GM18870 (cell line): ENCODE data around the gene IQGAP2.
A peak's percentile ranks its signal among the peaks of the same experiment; 100 is the strongest.
"Not testable (repeated sequence)": the region's sequence is repeated elsewhere in the genome, so short reads cannot be mapped to it uniquely, and the experiment has no call there.

ENCODE experiments used
- ATAC-seq: cut with Tn5 transposase; IDR thresholded peaks from one replicate; pipeline ENCODE4 v1.9.1; 2021; ENCODE audit warnings: moderate library complexity; ENCODE audit not compliant: unreplicated experiment

The IQGAP2 gene

DNA sequence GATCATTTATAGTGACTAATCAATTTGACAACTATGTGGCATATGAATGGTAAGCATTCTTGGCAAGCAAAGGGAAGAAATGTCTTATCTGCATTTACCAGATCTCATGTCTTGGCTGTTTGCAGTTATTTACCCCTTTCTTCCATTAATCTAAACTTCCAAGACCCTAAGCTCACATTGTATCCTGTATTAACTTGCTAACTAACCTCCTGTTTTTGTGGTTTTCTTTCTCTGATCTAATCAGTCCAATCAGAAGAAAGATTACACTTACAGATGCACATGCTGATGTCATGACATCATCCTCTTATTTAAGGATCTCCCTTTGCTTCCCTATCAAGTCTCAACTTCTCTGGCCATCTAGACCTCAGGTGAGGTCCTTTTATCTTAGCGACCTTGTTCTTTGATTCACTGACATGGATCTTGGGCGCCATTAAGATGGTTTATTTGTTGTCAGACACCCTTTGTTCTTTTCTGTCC lies 124.6 kb downstream of the IQGAP2 start:
- ATAC-seq: no peak

DNA sequence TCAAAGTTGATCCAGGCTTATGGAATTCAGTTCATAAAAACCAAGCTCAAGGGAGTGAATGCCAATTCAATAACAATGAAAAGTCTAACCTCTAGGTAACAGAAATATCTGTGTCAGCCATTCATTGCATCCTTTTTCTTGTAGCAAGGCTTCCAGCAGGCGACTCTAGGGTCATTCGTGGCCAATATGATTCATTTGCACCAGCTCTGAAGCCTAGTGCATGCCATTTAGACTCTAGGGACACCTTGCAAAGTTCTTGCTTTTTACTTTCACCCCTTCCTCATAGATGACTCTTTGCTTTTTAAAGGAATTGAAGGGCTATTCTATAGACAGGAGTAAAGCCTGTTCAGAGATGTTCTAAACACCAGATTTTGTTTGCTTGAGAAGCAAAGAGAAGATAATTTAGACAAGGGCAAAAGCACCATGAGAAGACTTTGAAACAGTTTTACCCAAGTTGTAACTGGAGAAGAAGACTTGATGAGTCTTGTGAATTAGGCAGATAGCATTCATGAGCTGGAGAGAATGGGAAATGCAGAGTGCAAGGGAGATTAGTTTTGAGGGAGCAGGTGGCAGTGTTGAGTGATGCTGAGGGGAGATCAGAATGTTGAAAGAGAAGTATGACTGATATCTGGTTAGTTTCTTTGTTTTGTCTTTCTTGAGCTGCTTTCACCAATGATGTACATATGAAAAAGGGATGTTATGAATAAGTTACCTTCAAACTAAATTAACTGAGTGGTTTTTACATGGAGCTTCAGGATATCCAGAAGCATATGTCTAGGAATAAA lies 125.7 kb downstream of the IQGAP2 start:
- ATAC-seq: no peak

DNA sequence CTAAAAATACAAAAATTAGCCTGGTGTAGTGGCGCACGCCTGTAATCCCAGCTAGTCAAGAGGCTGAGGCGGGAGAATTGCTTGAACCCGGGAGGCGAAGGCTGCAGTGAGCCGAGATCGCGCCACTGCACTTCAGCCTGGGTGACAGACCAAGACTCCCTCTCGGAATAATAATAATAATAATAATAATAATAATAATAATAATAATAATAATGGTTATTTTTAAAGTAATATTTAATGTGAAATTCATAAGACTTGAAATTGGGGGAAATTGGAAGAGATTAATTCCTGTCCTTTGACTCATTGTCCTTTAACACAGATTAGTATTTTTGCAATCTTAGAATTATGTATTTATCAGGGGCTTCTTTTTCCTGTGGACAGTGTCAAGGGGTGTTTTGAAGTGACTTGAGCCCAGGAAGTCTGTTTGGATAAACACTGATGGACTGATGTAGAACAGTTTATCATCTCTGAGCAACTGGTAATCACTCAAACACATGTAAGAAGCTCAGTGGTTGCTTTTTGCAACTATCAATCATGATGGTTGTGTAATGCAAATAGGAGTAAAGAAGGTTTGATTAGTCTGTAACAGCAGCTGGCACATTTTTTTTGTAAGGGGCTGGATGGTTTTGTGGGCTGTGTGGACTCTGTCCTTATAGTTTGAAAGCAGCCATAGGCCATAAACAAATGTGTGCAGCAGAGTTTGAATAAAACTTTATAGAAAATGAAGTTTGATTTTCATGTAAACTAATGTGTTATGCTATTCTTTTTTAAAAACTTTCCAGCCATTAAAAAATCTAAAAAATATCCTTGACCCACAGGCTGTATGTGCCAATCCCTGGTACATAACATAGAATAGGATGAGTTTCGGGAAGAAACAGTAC lies 126.6 kb downstream of the IQGAP2 start:
- no peak for ATAC-seq

DNA sequence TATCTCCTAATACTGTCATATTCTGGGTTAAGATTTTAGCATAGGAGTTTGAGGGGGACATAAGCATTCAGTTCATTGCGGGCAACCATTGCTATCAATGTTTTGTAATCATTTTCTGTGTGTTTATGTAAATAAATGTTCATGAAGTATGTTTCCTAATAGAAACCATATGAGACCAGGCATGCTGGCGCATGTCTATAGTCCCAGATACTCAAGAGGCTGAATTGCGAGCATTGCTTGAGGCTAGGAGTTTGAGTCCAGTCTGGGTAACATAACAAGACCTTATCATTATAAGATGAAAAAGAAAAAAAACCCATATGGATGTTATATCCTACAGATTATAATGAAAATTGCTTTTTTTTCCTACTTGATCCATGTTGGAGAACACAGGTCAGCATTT lies 129.0 kb downstream of the IQGAP2 start:
- no peak for ATAC-seq

DNA sequence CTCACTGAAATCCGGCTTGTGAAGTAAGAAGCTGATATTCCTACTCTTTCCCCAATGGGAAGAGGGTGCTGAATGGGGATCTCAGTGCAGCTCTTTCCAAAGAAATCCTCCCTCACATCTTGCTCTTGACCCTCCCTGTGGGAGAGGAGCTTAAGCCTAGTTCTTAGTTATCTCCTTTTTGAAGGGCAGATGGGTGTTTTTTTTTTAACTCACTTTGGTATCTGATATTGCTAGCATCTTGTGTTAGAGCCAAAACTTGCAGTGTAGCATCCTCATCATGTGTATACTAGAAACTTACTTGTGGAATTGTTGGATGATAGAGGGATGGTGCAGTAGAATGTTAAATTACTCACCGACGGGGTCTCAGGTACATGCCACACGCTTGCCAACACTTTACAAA lies 129.9 kb downstream of the IQGAP2 start:
- ATAC-seq: no peak

DNA sequence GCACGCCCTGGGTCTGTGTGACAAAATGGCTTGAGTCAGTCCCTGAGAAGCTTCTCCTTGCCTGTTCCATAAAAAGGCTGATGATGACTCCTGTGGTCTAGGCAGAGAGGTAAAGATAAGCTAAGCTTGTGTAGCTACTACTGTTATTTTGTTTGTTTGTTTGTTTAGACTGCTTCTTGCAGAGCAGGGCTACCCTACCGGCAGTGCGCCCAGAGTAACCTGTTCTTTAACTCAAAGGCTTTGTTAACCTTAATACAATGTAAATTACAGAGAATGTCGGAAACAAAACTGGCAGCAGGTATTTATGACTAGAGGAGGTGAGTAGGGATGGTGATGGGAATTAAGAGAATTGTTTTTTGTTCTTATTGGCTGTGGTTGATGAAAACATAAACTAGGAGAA lies 132.5 kb downstream of the IQGAP2 start:
- ATAC-seq: no peak

DNA sequence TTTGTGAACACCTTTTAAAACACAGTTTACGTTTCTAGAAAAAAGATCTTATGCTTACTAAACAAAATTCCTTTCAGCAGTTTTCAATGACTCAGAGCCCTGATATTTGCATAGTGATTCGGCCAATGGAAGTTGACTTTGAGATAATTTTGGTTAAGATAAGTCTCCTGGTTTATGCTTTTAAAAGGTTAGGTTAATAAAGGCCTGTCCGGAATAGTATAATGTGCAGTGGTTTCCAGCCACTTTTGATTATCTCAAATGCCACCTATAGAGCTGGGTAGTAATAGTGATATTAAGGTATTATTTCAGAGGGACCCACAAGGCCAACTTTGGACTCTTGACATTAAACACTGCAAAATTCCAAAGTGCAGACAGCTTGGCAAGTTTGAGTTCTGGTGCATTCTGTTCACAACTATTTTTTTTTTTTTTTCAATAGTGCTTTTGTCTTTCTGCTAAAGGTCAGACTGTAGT lies 134.0 kb downstream of the IQGAP2 start:
- no peak for ATAC-seq

DNA sequence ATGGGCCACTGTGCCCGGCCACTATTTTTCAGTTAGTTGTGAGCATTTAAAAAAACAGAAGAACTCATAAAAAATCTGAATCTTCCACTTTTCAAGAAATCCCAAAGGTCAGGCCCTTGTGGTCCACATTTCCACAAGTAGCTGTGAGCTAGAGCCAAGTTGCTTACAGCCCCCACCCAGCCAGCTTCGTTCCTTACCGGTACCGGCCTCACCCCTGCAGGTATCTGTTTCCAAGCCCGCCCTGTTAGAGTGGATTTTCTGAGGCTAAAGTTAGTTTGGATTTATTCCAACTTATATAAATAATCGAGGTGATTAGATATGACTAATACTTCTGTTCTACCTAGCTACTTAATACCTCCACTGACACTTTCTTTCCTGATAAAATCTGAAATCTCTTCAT lies 139.2 kb downstream of the IQGAP2 start:
- no peak for ATAC-seq

DNA sequence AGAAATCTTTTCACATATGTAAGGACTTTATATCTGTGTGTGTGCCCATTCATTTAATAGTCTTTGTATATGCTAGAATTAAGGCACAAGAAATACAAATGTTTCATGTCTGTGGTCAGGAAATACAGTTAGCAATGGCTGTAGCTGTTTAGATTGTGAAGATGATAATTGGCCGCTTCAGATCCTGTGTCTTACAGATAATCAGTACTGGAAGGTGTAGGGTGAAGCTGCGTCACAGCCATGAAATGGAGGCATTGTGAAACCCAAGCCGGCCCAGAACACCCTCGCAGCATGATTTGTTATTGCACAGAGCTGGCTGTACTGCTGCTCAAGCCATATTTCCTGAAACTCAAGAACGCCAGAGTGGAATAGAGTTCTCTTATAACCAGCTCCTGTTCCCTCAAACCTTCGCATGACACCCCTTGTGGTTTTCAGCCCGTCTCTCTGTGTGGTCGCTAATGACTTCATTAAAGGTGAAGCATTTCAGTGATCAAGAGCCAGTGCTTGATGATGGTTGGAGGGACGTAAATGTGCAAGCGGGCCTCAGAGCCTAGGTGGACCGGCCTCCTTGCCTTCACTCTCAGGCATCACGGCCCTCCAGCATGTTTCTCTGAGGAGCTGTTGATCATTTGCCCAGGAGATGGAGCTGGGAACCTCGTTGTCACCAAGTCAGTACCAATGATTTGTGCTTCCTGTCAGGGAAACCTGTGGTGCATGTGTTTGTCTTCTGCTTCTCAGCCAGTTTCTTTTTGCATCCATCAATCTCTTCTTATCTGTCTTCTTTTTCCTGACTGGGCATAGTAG lies 140.0 kb downstream of the IQGAP2 start:
- ATAC-seq: no peak

DNA sequence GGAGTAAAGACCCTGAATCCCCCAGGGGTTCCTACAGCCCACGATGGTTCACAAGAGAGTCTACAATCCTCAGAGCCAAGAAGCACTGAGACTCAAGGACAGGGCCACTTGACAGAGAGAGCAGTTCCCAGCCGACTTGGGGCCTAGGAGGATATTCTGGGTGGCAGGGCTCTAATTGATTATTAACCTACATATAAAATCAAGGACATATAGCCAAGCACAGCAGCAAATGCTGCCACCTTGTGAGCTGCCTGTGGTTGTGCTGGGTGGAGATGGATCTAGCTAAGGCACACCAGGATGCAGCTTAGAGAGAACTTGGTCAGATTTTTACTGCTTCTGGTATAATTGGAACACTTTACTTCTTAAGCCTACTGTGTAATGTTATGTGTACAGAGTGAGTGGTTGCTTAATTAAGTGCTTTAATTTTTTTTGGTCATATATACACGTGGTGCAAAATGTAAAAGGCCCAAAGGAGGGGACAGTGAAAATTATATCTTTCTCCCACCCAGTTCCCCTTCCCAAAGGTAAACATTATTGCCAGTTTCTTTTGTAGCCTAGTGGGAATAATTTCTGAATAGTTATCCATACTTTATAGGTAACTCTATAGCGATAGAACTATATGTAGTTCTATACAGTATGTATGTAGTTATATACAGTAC lies 141.3 kb downstream of the IQGAP2 start:
- ATAC-seq: no peak

DNA sequence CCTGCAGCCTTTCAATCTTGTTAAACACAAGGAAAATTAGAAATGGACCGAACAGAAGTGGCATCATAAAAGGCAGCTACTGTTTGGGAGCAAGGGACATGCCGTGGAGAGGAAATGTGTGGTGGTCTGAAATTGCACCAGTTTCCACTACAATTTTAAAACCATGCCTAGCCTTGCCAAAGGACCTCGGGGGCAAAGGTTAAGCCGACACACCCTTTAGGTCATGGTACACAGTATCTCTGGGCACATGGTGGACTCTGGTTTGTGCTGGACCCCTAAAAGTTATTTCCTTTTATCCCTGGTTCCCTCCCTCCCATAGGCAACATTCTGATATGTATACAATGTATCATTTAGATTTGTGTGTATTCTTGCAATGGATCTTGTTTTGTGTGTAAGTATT lies 142.1 kb downstream of the IQGAP2 start:
- no peak for ATAC-seq

DNA sequence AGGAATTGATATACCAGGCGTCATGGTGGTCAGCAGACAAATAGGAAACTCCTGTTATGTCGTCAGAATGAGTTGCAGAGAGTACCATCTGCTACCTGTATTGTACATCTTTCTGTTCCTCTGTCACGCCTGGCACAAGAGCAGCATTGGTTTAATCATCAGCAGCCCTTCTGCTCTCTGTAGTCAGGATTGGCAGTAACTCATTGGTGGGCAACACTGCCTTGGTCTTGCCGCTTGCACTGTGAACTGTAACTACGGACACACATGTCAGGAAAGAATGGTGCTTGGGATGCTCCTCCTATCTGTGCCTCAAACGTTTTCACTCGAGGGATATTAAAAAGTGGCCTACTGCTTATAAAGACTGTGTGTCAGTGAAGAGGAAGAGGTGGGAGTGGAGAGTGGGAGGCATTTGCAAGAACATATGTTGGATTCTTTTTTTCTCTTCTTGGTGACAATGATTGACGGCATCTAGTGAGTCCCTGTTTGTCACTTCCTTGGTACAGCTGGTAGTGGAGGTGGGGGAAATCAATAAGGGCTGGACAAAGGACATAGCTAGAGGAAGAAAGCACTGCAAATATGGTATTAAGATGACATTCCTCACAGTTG lies 143.5 kb downstream of the IQGAP2 start:
- ATAC-seq: no peak

DNA sequence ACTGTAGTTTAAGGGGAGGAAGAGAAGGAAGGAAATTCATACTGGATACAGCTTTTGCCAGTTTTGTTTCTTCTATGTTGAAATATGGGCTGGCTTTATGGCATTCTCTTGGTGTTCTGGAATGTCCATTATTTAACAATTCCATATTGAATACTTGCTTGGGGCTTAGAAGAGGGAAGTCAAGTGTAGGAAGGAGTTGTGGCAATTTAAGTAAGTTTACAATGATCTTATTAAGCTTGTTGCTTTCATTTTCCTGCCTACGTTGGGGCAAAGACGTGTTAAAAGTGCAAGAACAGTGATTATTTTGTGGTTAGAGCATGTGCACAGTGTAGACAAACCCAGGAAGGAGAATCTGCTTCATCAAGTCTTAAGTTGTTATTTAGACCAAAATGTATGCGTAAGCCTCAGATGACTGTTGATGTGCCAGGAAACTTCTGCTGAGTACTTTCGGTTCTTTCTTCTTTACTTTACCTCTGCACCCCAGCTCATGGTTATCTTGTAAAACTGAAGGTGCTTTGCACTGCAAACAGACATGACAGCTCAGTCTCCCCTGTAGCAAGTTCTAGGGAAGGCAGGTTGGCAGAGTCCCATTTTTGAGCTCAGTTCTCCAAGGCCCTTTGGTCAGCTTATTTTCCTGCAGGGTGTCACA lies 144.3 kb downstream of the IQGAP2 start:
- ATAC-seq: peak; percentile 57

DNA sequence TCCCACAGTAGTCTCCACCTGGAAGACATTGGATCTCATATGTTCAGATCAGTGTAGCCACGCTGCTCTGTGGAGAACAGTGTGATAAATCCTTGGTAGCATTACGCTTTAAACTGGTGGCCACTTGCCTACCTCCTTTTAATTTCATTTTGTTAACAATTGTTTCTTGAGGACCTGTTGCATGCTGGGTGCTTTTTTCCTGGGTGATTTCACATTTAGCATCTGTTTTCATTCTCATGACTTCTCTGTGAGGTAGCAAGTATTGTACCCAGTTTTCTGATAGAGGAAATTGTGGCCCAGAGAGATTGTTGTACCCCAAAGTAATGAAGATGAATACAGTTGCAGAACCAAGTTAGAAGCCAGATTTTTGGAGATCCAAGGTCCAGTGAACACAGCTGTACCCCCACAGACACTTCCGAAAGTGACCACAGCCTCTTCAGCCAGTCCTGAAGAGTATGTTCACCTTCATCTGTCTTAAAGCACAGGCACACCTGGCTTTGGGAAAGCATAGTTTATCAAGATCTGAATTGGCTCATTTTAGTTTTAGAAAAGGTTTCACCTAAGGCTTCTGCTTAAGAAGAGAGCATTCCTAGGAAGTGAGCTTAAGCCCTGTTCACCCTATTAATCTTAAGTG lies 144.9 kb downstream of the IQGAP2 start:
- ATAC-seq: no peak

DNA sequence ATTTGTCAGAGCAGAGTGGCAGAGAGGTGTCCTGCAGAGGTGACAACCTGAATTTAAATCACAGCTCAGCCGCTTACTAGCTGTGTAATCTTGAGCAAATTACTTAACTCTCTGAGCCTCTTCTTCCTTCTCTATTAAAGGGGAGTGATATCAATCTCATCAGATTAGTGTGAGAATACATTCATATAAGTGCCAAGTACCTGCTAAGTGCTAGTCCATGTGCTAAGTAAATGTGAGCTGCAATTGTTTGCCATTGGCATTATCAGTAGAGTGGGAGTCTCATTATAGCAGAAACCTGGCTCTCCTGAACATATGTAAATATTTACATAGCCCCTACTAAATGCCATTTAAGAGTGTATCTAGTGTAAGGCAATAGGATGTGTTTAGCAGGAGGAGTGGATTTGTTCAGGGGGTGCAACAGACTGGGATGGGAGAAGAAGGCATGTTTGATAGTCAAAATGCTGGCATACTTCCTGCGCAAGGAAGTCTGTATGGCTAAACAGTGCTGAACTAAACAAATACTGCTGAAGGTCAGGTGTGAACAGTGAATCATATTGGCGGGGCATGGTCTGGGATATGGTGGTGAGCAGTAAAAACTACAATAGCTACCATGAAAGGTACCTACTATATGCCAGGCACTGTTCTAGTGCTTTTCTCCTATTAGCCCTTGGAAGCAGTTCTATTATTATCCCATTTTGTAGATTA lies 145.6 kb downstream of the IQGAP2 start:
- no peak for ATAC-seq

DNA sequence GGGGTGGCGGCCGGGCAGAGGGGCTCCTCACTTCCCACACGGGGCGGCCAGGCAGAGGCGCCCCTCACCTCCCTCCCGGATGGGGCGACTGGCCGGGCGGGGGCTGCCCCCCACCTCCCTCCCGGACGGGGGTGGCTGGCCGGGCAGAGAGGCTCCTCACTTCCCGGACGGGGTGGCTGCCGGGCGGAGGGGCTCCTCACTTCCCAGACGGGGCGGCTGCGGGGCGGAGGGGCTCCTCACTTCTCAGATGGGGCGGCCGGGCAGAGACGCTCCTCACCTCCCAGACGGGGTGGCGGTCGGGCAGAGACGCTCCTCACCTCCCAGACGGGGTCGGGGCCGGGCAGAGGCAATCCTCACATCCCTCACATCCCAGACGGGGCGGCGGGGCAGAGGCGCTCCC lies 147.8 kb downstream of the IQGAP2 start:
- not testable (repeated sequence) for ATAC-seq

DNA sequence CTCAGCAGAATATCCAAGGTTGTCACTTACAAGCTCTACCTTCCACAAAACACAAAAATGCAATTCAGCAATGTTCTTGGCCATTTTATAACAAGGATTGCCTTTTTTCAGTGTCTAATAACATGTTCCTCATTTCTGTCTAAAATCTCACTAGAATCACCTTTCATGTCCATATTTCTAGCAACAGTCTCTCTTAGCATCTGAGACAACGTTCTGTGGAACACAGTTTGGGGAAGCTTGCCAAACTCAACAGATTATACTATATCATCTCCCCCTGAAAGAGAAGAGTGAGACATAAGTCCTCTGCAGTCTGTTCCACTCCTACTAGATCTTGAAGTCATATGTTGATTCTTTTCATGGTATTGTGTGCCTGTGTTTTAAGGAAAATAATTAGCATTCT lies 149.5 kb downstream of the IQGAP2 start:
- no peak for ATAC-seq

DNA sequence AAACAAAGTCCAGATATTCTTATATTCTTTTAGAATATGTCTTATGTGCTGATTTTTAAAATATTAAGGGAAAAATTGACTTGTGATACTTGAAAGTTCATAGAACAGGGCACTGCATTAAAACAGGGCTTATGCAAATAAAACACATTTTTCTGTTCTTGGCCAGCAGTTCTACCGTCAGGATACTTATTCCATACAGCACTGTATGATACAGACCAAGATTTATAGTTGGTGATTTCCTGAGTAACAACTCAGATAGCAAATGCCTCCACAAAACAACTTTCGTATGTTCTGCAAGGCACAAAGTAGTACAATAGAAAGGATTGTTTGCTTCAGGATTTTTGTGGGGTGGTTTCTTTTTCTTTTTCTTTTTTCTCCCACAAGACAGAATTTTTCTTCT lies 150.2 kb downstream of the IQGAP2 start:
- no peak for ATAC-seq

DNA sequence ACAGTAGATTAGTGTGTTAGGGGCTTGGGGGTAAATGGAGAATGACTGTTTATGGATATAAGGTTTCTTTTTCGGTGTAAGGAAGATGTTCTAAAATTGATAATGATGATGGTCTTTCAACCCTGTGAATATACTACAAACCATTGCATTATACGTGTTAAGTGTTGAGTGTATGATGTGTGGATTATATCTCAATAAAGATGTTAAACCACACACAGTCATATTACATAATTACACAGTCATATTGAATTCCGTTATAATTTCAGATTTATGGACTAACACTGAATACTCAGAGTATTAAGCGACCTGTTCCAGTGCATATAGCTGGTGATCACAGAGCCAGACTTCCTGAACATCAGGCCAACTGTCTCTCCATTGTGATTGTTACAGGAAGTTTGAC lies 152.0 kb downstream of the IQGAP2 start:
- ATAC-seq: no peak
